SU-DHL-6 (cell line): ENCODE measurements around the gene RARA.
A peak's percentile ranks its signal among the peaks of the same experiment; 100 is the strongest.

Experiments
- CTCF ChIP-seq: fragments of 200-600 bp; sonication (generic); IDR thresholded peaks from one replicate; pipeline ENCODE4 v1.5.1; 2017; ENCODE audit warnings: antibody characterized with exemption, mild to moderate bottlenecking, low read length, moderate library complexity; ENCODE audit not compliant: insufficient read depth, poor library complexity, severe bottlenecking
- EZH2phosphoT487 ChIP-seq: fragments of 200-600 bp; sonication (generic), shearing (Covaris generic); conservative IDR thresholded peaks from 2 replicates; pipeline ENCODE4 v1.6.1; 2018; ENCODE audit warnings: mild to moderate bottlenecking, antibody characterized with exemption, low read length, moderate library complexity, mixed read lengths

GRCh38 chr17:40362696-40363110 lies 53.7 kb downstream of the RARA start:
- peak; percentile 90 for TF ChIP-seq CTCF
- TF ChIP-seq EZH2phosphoT487: no peak
